CD4-positive, alpha-beta memory T cell (primary cell): ENCODE measurements around the gene ZNF574. TPM values are rescaled to one million over a fixed set of nuclear protein-coding genes. Genes with fewer than 3 reads are reported as not detected.

Experiments
- CTCF ChIA-PET: fragments of 350-600 bp; sonication (Branson Sonifier 250); formaldehyde crosslinking; loops from one replicate; lab custom pipeline; 2021; ENCODE audit warnings: inconsistent platforms; ENCODE audit not compliant: partially characterized antibody; lab: Charles Lee
- POLR2A ChIA-PET: fragments of 350-600 bp; sonication (Branson Sonifier 250); formaldehyde crosslinking; loops from one replicate; lab custom pipeline; 2021; ENCODE audit not compliant: partially characterized antibody; lab: Charles Lee
- DNase-seq, 5 donors: peaks; one replicate each; pipeline versions ENCODE4 v3.0.0 to v3.0.0-alpha.2; 2020 to 2022; ENCODE audit warnings: mixed read lengths in 1 of 5
- H3K27ac ChIP-seq: one replicate; pipeline ENCODE4 v1.7.0; 2013; ENCODE audit warnings: low read depth, low read length
- H3K27me3 ChIP-seq: 2 replicates; pipeline ENCODE4 v1.7.0; 2013; ENCODE audit warnings: mild to moderate bottlenecking, low read length, moderate library complexity; ENCODE audit not compliant: insufficient read depth
- H3K36me3 ChIP-seq: 2 replicates; pipeline ENCODE4 v1.7.0; 2013; ENCODE audit warnings: mild to moderate bottlenecking, low read length, moderate library complexity; ENCODE audit not compliant: insufficient read depth
- H3K4me1 ChIP-seq: 2 replicates; pipeline ENCODE4 v1.7.0; 2013; ENCODE audit warnings: mild to moderate bottlenecking, low read length, moderate library complexity; ENCODE audit not compliant: insufficient read depth
- H3K4me3 ChIP-seq, 2 donors: one replicate each; pipeline ENCODE4 v1.7.0; 2013; ENCODE audit warnings: low read length in 2 of 2, mild to moderate bottlenecking in 1 of 2
- H3K9me3 ChIP-seq, 2 donors: one replicate each; pipeline ENCODE4 v1.7.0; 2013; ENCODE audit warnings: low read length in 2 of 2, control low read depth in 1 of 2; ENCODE audit not compliant: control insufficient read depth in 1 of 2
- H3K27ac Mint-ChIP-seq, 7 donors: one replicate each; pipeline ENCODE4 v1.8.0; 2020 to 2021; ENCODE audit warnings: mixed read lengths in 7 of 7, mild to moderate bottlenecking in 6 of 7, inconsistent platforms in 3 of 7, moderate library complexity in 3 of 7
- H3K27me3 Mint-ChIP-seq, 2 donors: one replicate each; pipeline ENCODE4 v1.8.0; 2020 to 2021; ENCODE audit warnings: mixed read lengths in 2 of 2
- H3K36me3 Mint-ChIP-seq, 2 donors: one replicate each; pipeline ENCODE4 v1.8.0; 2020 to 2021; ENCODE audit warnings: mixed read lengths in 2 of 2, inconsistent platforms in 1 of 2, mild to moderate bottlenecking in 1 of 2
- H3K4me1 Mint-ChIP-seq, 4 donors: one replicate each; pipeline ENCODE4 v1.8.0; 2020 to 2021; ENCODE audit warnings: mixed read lengths in 4 of 4, mild to moderate bottlenecking in 1 of 4
- H3K4me3 Mint-ChIP-seq, 8 donors: one replicate each; pipeline ENCODE4 v1.8.0; 2020 to 2021; ENCODE audit warnings: mixed read lengths in 8 of 8, mild to moderate bottlenecking in 7 of 8, moderate library complexity in 6 of 8, inconsistent platforms in 3 of 8
- H3K9me3 Mint-ChIP-seq, 8 donors: one replicate each; pipeline ENCODE4 v1.8.0; 2020 to 2021; ENCODE audit warnings: mixed read lengths in 8 of 8, mild to moderate bottlenecking in 5 of 8, inconsistent platforms in 3 of 8, moderate library complexity in 1 of 8
- intact Hi-C: fragments of 100-400 bp; cut with micrococcal nuclease; formaldehyde crosslinking; loops from one replicate; pipeline ENCODE4 v1.15.1; 2023
- polyA plus RNA-seq, 2 donors: library from polyadenylated mRNA; unstranded; fragments of 300-500 nt; fragmentation: Illumina TruSeq; gene quantifications; one replicate each; pipeline ENCODE4 v1.2.3, GENCODE V29; 2021
- total RNA-seq, 2 experiments: library from RNA; stranded (reverse); gene quantifications; one replicate each; pipeline ENCODE4 v1.2.3, GENCODE V29; 2021

The ZNF574 gene, protein sequence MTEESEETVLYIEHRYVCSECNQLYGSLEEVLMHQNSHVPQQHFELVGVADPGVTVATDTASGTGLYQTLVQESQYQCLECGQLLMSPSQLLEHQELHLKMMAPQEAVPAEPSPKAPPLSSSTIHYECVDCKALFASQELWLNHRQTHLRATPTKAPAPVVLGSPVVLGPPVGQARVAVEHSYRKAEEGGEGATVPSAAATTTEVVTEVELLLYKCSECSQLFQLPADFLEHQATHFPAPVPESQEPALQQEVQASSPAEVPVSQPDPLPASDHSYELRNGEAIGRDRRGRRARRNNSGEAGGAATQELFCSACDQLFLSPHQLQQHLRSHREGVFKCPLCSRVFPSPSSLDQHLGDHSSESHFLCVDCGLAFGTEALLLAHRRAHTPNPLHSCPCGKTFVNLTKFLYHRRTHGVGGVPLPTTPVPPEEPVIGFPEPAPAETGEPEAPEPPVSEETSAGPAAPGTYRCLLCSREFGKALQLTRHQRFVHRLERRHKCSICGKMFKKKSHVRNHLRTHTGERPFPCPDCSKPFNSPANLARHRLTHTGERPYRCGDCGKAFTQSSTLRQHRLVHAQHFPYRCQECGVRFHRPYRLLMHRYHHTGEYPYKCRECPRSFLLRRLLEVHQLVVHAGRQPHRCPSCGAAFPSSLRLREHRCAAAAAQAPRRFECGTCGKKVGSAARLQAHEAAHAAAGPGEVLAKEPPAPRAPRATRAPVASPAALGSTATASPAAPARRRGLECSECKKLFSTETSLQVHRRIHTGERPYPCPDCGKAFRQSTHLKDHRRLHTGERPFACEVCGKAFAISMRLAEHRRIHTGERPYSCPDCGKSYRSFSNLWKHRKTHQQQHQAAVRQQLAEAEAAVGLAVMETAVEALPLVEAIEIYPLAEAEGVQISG
- total RNA-seq (10 to 100 TPM; 25.1 to 26.0 TPM), polyA plus RNA-seq (10 to 100 TPM; 14.8 to 24.6 TPM)

DNA sequence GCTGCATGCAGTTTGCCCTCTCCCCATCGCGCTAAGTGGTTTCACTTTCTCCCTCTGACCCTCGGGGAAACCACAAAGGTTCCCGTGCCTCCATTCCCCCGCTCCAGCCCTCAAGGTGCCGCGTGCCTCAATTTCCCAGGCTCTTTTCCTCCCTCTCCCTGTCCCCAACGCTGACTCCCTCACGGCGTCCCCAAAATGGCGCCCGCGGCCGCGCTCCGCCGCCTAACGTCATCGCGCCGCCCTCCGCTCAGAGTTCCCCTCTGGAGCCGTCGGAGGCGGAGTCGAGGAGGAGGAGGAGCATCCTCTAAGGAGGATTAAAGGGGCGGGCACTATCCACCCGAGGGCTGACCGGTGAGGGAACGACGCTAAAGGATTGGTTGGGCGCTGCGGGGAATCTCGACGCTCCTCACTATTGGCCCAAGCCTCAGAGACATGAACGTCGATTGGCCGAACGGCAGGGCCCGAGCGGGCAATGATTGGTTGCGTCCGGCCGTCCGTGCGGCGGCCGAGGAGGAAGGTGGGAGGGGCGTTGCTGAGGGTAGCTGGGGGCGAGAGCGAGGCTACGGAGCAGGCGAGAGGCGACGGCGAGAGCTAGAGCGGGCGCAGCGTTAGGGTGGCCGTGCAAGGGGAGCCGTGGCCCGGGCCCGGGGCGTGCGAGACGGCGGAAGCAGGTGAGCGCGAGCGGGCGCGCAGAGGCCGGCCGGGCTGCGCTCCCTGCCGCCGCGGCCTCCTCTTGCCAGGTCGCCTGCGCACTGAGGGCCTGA lies at the start of gene ZNF574:
Gene ZNF574 (plus strand): TSS at position 551 of the 764 bp plus-strand sequence. CDS start 2,441 bp downstream, outside the sequence.
- H3K4me1 Mint-ChIP-seq: peaks cover 29 to 38% (median 34%) of the 10 kb centered on the region in 4 donors
- H3K9me3 ChIP-seq: no peaks in the 10 kb centered on the region
- peaks cover 7 to 31% of the 10 kb centered on the region in 2 donors for H3K36me3 Mint-ChIP-seq
- H3K27ac ChIP-seq: peak within 1 kb of the TSS; percentile 95
- H3K4me3 ChIP-seq: peak within 1 kb of the TSS; percentile 66 to 86
- H3K4me3 Mint-ChIP-seq: peak within 1 kb of the TSS; percentile 92 to 100 (median 98)
- DNase-seq: peak; percentile 96 to 99 (median 99)
- POLR2A ChIA-PET: interaction anchor here (0.6 to 1.3 kb wide), 12 partner anchors 9 to 322 kb away, joined by 3 to 5 read pairs (median 3); partner anchors contain the start of genes PAFAH1B3, PRR19, RABAC1 and ZNF526
- H3K27ac Mint-ChIP-seq: peak within 1 kb of the TSS; percentile 97 to 100 (median 100)
- no peaks in the 10 kb centered on the region for H3K27me3 ChIP-seq
- intact Hi-C loops: loop anchor here (1.0 to 5.0 kb wide), 4 partner anchors 142 to 347 kb away; partner anchors contain the start of genes DEDD2, MEGF8 and RPS19
- no peaks in the 10 kb centered on the region for H3K27me3 Mint-ChIP-seq
- peaks cover 21% of the 10 kb centered on the region for H3K36me3 ChIP-seq
- CTCF ChIA-PET: interaction anchor here (1.1 to 1.4 kb wide), 2 partner anchors 57 to 108 kb away, joined by 3 read pairs; partner anchors contain the start of gene POU2F2
- H3K4me1 ChIP-seq: peaks cover 24% of the 10 kb centered on the region
- peaks cover 0 to 2% (median 0%) of the 10 kb centered on the region in 8 donors for H3K9me3 Mint-ChIP-seq

DNA sequence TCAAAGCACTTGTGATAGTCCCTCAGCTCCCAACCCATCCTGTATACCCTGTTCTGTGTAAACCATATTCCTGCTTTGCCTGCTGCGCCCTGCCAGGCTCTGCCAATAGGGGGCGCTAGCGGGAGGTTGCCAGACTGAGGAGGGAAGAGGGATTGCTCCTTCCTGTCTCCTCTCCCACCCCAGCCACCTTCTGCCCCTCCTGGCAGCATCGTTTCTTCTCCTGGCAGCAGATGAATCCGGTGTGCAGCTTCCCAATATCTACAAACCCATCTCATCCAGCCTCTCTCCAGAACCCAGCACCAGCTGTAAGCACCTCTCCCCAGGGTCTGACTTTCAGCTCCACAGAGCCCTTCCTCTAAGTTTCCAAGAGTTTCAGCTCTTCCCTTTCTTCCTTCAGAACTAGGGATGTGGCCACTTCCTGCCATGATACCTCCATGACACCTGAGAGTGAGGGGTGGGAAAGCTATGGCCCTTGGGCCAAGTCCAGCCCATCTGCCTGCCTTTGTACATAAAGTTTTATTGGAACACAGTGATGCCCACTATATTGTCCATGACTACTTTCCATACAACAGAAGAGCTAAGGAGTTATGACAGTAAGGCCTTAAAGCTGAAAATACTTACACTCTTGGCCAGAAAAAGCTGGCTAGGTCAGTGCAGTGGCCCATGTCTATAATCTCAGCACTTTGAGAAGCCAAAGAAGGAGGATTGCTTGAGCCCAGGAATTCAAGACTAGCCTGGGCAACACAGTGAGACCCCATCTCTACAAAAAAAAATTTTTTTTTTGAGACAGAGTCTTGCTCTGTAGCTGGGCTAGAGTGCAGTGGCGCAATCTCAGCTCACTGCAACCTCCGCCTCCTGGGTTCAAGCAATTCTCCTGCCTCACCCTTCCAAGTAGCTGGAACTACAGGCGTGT lies 47.4 kb upstream of the ZNF574 start:
- Mint-ChIP-seq H3K9me3 (no peaks in the 10 kb centered on the region), H3K4me3 (no peak overlapping the region), H3K27ac (no peak overlapping the region), H3K27me3 (peaks cover 17% of the 10 kb centered on the region in 2 donors), H3K36me3 (no peaks in the 10 kb centered on the region), H3K4me1 (peaks cover 0 to 4% (median 0%) of the 10 kb centered on the region in 4 donors)
- Histone ChIP-seq H3K27ac (no peak overlapping the region), H3K36me3 (no peaks in the 10 kb centered on the region), H3K4me1 (no peaks in the 10 kb centered on the region), H3K4me3 (no peak overlapping the region), H3K9me3 (no peaks in the 10 kb centered on the region), H3K27me3 (no peaks in the 10 kb centered on the region)
- no peak for DNase-seq
- CTCF ChIA-PET: interaction anchor here (0.5 to 1.7 kb wide), 4 partner anchors 18 to 275 kb away, joined by 3 to 6 read pairs (median 4); no protein-coding TSS in a partner anchor
- POLR2A ChIA-PET: interaction anchor here (1.6 kb wide), 1 partner anchor 8 kb away, joined by 3 read pairs; no protein-coding TSS in a partner anchor
- intact Hi-C loops: no loop called here

DNA sequence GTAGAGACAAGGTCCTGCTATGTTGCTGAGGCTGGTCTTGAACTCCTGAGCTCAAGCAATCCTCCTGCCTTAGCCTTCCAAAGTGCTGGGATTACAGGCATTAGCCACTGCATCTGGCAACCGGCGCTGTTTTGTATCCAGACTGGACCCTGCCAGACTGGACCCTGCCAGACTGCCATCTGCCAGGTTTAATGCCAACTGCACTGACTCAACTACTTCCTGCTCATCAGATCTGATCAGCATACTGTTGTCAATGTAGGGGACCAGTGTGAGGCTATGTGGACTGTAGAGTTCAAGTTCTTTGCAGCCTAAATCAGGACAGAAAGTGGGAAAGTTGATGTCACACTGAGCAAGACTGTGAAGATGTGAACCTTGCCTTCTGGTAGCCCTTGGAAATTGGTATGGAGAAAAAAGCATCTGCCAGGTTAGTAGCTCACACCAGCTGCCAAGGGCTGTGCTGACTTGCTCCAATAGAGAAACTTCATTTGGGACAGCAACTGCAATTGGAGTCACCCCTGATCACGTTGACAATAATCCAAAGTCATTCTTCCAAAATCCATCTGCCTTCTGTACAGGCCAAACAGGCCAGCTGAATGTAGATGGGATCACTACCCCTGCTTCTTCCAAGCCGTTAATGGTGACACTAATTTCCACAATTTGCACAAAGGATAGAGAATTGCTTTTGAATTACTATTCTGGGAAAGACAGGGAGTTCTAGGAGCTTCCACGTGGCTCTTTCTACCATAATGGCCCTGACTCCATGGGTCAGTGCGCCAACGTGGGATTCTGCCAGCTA lies 45.1 kb upstream of the ZNF574 start:
- no peak for DNase-seq
- ChIA-PET POLR2A (no interaction called here), CTCF (interaction anchor here (2.3 kb wide), 1 partner anchor 10 kb away, joined by 6 read pairs; no protein-coding TSS in a partner anchor)
- Histone ChIP-seq H3K36me3 (no peaks in the 10 kb centered on the region), H3K27ac (no peak overlapping the region), H3K4me1 (no peaks in the 10 kb centered on the region), H3K27me3 (no peaks in the 10 kb centered on the region), H3K4me3 (no peak overlapping the region), H3K9me3 (no peaks in the 10 kb centered on the region)
- H3K36me3 Mint-ChIP-seq: no peaks in the 10 kb centered on the region
- H3K27ac Mint-ChIP-seq: no peak overlapping the region
- H3K4me1 Mint-ChIP-seq: peaks cover 0 to 4% (median 2%) of the 10 kb centered on the region in 4 donors
- H3K4me3 Mint-ChIP-seq: no peak overlapping the region
- H3K9me3 Mint-ChIP-seq: no peaks in the 10 kb centered on the region
- intact Hi-C loops: no loop called here
- peaks cover 12 to 19% of the 10 kb centered on the region in 2 donors for H3K27me3 Mint-ChIP-seq

DNA sequence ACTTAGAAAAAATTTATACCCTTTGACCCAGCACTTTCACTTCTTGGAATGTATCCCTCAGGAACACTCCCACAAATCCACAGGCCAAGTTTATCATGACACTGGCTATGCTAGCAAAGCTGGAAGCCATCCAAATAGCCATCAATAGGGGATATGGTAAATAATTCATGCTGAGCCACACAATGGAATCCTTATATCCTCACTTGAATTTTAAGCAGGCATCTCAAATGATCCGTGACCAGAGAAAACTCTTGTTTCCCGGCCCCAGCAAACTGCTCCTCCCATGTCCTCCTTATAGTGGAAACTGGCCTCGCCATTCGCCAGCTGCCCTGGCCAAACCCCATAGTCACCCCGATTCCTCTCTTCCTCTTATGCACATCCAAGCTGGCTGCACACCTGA lies 43.5 kb upstream of the ZNF574 start:
- H3K4me3 ChIP-seq: no peak overlapping the region
- Mint-ChIP-seq H3K27ac (no peak overlapping the region), H3K4me1 (peaks cover 0 to 4% (median 2%) of the 10 kb centered on the region in 4 donors), H3K4me3 (no peak overlapping the region), H3K36me3 (no peaks in the 10 kb centered on the region), H3K9me3 (no peaks in the 10 kb centered on the region), H3K27me3 (peaks cover 8 to 12% of the 10 kb centered on the region in 2 donors)
- intact Hi-C loops: no loop called here
- DNase-seq: no peak
- H3K36me3 ChIP-seq: no peaks in the 10 kb centered on the region
- H3K9me3 ChIP-seq: no peaks in the 10 kb centered on the region
- no peaks in the 10 kb centered on the region for H3K4me1 ChIP-seq
- no peaks in the 10 kb centered on the region for H3K27me3 ChIP-seq
- ChIA-PET POLR2A (no interaction called here), CTCF (interaction anchor here (0.6 to 2.3 kb wide), 2 partner anchors 8 to 23 kb away, joined by 3 to 6 read pairs; no protein-coding TSS in a partner anchor)
- H3K27ac ChIP-seq: no peak overlapping the region

DNA sequence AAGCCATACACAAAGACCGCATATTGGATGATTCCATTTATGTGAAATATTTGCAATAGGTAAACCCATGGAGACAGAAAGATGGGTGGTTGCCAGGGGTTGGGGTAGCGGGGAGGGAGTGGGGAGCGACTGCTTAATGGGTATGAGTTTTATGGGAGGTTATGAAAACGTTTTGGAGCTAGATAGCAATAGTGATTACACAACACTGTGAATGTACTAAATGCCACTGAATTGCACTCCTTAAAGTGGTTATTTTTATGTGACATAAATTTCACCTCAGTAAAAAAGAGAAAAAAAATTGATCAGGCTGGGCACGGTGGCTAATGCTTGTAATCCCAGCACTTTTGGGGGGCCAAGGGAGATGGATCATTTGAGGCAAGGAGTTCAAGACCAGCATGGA lies 42.6 kb upstream of the ZNF574 start:
- no peaks in the 10 kb centered on the region for H3K9me3 Mint-ChIP-seq
- peaks cover 8 to 12% of the 10 kb centered on the region in 2 donors for H3K27me3 Mint-ChIP-seq
- Histone ChIP-seq H3K27me3 (no peaks in the 10 kb centered on the region), H3K9me3 (no peaks in the 10 kb centered on the region), H3K36me3 (no peaks in the 10 kb centered on the region), H3K4me3 (no peak overlapping the region), H3K27ac (no peak overlapping the region), H3K4me1 (no peaks in the 10 kb centered on the region)
- CTCF ChIA-PET: no interaction called here
- POLR2A ChIA-PET: no interaction called here
- no peak for DNase-seq
- H3K27ac Mint-ChIP-seq: no peak overlapping the region
- peaks cover 0 to 4% (median 2%) of the 10 kb centered on the region in 4 donors for H3K4me1 Mint-ChIP-seq
- H3K36me3 Mint-ChIP-seq: no peaks in the 10 kb centered on the region
- H3K4me3 Mint-ChIP-seq: no peak overlapping the region
- intact Hi-C loops: no loop called here
